Superior temporal gyrus (tissue), 1 donor: ENCODE results near the gene C17orf50.
"Not testable (repeated sequence)": the region's sequence is repeated elsewhere in the genome, so short reads cannot be mapped to it uniquely, and the experiment has no call there.

Source experiments
- DNase-seq: peaks from one replicate; pipeline ENCODE4 v3.0.0-alpha.2; 2016; ENCODE audit errors: extremely low spot score

Gene C17orf50

DNA sequence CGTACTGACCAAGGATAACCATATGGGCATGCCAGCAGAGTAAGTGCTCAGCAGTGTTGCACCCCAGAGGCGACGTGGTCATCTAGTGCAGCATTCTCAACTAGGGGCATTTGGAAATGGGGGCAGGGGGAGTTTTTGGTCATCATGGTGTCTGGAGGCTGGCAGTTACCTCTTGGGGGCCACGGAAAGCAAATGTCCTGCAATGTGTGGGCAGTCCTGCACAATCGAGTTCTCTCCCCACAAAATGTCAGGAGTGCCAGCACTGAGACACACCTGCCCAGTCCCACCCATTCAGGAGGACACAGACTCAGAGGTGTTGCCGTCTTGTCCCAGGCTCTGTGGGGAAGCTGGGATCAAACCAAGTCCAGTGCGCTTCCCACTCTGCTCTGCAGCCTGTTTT lies 26.3 kb upstream of the C17orf50 start:
- DNase-seq, result no peak

DNA sequence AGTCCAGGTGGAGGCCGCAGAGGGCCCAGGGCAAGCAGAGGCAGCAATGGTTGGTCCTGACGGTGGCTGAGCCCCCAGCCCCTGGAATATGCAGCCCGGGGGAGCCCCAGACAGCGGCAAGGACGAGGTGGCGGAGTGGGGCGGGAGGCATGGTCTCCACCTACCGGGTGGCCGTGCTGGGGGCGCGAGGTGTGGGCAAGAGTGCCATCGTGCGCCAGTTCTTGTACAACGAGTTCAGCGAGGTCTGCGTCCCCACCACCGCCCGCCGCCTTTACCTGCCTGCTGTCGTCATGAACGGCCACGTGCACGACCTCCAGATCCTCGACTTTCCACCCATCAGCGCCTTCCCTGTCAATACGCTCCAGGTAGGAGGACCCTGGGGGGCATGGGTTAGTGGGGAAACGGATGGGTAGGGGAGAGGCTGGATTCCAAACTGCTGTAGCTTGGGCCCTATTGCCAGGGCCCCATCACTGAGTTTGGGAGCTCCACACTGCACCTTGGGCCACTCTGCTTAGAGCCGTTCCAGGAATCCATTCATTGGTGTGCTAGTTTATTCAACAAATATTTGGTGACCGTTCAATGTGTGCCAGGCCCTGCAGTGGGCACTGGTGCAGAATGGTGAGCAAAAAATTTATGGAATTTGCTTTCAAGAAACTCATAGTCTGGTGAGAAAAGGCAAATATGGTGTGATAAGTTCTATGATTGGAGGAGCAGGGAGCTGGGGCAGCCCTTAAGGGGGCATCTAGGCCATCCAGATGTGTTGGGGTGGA lies 25.5 kb upstream of the C17orf50 start:
- no peak for DNase-seq

DNA sequence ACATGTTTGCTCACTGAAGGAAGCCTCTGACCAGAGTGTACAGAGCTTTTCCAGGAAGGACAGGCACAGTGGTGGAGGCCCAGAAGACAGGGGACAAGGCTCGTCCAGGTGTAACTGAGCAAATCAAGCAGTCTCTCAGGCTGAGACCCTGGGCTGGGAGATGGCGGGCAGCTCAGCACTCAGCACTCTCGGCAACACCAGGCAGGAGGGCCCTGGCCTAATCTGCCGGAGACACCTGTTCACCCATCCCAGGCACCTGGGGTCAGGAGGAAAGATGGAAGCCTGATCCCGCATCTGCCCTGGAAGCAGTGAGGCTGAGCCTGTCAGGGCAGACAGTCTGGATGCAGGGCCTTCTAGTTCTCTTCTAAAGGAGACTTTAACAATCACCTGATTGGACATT lies 24.5 kb upstream of the C17orf50 start:
- DNase-seq, result no peak

DNA sequence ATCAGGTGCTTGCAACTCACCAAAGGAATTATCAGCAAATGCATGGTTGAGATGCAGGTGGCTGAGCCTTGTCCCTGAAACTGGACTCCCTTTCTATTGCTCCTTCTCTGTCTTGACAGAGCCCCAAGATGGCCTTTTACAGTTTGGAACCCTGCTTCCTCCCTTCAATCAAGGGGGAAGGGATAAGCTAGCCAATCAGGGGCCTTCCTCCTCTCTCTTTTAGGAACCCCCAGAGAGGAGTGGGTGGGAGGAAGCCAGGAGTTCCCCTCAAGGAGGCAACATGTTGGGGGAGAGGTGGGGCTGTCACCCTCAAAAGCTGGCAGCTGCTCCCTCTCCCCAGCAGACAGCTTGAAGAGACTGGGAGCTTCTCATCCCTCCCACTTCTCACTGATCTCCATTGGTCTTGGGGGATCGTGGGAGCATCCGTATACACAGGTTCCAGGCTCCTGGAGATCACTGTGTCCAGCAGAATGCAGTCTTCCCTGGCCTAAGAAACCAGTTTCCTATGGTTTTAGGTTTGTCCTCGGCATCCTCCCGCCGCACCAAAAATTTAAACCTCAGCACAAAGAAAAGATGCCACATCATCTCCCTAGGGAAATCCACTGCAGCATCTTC lies 22.1 kb upstream of the C17orf50 start:
- no peak for DNase-seq

DNA sequence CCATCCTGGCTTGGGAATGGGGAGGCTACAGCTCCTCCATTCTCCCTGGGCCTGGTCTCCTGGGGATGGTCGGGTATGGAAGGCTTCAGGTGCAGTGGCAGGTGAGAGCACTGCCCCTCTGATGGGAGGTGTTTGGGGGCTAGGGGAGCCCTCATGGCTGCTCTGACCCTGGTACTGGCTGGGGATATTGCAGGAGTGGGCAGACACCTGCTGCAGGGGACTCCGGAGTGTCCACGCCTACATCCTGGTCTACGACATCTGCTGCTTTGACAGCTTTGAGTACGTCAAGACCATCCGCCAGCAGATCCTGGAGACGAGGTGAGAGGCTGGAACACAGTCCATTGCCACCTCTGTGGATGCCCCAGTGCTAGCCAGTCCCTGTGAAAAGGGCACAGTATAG lies 20.5 kb upstream of the C17orf50 start:
- no peak for DNase-seq

DNA sequence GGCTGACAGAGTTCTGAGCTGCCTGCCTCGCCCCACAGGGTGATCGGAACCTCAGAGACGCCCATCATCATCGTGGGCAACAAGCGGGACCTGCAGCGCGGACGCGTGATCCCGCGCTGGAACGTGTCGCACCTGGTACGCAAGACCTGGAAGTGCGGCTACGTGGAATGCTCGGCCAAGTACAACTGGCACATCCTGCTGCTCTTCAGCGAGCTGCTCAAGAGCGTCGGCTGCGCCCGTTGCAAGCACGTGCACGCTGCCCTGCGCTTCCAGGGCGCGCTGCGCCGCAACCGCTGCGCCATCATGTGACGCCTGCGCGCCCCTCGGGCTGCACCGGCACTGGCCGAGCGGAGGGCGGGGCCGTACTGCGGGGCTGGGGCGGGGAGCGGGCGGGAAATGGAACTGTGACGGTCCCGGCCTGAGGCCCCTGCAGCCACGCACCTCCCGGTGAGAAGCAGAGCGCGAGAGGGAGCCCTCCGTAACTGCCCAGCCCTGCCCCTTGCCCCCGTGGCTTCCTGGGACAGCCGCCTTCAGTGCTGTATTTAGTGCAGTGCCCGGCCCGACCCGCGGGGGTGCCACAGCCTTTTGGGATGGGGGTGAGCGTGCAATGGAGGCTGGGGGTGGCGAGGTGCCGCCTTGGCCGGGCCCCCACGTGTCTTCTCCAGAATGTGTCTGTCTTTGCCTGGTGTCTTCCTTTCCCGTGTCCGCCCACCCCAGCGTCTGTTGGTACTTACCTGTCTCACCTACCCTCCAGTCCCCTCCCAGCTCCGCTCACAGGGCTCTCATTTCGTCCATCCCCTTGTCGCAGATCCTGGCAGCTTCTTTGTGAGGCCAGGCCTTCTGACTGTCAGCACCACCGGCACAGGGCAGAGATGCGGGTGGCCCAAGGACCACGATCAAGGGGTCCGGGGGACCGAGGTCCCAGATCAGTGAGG lies 19.4 kb upstream of the C17orf50 start:
- no peak for DNase-seq

DNA sequence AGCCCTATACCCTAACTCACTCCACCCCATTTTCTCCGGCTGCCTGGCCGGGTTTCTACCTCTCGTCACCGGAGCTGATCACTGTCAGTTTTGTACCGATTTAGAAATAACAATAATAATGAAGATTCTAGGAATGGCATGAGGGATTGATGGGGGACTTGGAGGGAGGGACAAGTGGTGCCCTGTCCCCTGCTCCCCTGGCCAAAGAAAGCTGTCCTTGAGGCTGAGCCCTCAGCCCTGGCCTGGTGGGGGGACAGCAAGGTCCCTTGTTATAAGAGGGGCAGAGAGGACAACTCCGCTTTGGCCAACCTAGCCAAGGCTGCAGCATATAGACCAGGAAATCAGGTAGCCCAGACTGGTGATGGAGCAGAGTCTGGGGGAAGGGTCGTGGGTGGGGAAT lies 18.2 kb upstream of the C17orf50 start:
- no peak for DNase-seq

DNA sequence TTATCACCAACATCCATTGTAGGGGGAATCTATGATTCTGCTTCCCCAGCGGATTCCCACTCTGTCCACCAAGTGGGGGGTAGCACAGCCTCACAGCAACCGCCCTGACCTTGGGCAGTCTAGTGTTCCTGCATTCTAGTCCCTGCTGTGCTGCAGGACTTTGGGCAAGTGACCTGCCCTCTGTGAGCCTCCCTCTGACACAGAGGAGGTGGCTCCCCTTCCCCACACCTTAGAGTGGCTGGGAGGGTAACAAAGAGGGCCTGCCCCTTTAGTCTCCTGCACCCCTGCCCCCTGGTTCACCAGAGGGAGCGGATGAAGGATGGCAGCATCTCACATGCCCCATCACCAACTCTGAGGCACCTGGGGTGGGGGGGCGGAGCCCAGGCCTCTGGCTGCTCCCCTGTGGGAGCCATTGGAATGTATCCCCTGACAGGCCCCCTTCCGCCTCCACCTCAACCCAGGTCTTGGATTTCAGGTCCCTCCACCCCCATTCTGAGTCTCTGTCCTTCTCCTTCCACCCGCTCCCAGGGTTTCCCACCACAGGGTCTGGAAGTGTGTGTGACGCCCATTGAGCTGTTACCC lies 17.7 kb upstream of the C17orf50 start:
- DNase-seq, result no peak

DNA sequence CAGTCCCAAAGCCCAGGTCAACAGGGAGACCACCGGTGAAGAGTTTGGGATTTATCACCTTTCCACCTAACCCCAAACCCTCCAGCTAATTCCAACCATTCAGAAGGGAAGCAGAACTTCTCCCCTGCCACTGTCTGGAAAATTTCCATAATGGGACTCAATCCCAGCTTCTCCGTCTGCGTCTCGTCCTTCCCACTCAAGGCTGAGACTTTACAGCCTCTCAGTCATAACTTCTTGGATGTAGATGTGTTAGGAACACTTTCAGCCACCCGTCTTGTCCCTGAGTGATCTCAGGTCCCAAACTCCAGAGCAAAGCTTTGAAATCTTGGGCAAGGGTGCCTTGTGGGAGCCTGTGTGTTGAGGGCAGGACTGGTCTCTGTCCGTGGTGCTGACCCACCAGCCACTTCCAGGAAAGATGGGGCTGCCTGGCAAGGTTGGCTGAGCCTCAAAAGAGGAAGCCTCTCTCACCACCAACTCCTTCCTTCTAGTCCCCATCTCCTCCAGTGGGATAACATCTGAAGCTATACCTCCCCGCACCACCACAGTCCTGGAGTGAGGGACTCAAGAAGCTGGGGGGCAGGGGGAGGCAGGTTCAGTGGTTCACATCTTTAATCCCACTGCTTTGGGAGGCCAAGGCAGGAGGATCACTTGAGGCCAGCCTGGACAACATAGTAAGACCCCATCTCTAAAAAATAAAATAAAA lies 16.9 kb upstream of the C17orf50 start:
- no peak for DNase-seq

DNA sequence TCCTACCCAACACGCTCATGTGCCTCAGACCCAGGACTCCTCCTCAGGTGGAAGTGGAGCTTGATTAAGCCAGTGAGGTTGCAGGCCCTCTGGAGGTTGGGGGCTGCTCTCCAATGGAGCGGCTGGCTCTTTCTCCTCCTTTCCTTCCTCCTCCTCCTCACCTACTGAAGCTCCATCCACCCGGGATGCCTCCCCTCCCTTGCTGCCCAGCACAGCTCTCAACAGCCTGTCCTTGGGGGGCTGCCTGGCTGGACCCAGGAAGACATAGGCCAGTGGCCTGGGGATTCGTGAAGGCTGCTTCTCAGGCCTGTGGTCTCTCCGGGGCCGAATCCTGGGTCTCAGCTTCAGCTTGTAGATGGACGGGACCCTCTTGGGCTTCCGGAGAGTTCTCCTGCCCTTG lies 15.9 kb upstream of the C17orf50 start:
- no peak for DNase-seq

DNA sequence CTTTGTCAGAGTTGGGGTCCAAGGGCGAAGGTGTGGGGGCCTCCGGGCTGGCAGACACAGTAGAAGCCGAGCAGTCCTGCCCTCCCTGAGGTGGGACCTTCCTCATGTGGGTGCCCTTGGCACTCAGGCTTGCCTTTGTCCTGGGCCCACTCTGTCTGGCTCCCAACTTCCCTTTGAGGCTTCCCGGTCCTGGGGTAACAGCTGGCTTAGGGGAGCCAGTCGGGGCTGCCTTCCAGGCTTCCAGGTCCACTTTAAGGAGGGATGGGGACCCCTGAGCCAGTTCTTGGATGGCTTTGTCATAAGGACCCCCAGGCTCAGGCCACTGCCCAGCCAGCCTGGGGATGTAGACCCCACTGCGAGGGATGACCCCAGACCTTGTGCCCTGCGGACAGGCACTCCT lies 15.4 kb upstream of the C17orf50 start:
- DNase-seq, result no peak

DNA sequence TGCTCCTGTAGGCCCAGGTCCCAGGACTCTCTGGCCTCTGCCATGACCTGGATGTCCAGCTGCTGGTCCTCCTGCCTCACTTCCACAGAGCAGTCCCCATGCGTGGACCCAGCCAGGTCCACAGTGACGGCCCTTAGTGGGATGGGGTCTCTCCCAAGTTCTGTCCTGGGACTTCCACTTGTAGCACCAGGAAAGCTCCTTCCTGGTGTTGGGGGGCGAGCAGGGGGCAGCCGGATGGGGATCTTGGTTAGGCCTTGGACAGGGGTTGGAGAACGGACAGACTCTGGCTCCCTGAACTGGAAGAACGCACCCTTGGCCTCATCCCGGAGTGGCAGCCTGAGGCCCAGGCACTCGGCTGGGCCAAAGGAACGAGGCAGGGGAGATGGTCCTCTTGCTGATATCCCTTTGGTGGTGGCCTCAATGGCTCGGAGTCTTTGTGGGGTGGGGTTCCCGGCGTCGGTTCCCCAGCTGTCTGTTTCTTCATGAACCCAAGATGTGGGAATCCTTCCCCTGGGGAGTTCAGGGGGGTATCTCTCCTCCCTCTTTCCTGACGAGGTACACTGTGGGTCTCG lies 14.9 kb upstream of the C17orf50 start:
- DNase-seq, result no peak

DNA sequence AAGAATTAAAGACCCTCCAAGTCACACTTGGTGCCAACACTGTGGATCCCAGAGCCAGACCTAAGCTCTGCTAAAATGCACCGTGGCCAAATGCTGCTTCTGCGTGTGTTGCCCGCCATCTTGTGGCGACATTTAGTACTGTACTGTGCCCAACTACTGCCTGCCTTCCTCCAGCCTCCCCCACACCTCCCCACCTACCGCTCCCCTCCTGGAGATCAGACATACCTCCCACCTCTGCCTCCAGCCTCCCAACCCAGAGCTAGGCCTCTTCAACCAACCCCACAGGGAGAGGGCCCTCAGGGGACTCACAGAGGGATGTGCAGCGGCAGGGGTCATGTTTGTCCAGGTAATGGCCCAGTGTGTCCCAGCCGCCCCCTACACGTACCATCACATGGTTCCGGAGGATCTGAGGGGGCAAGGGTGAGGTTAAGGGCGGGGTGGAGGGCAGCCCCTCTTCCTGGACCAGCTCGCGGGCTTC lies 13.1 kb upstream of the C17orf50 start:
- peak; percentile 89 for DNase-seq

DNA sequence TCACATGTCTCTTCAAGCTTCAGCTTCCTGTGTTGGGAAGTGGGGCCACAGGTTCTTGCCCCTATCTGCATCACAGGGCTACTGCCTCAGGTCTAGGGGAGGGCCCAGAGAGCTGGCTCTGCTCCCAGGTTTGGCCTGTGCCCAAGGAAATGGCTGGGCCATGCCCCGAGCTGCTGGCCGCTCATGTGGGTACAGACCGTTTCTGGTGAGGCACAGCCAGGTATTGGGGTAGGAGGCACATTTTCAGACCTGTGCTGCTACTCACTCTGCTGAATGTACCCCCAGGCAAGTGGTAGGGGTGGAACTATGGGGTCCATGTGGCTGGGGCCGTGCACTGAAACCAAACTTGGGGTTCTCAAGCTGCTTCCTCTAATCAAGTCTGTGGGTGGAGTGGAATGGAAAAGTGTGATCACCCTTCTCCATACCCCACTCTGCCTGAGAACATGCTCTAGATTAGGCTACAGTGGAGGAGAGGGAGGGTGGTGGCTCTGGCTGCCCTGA lies 12.3 kb upstream of the C17orf50 start:
- DNase-seq, result no peak

DNA sequence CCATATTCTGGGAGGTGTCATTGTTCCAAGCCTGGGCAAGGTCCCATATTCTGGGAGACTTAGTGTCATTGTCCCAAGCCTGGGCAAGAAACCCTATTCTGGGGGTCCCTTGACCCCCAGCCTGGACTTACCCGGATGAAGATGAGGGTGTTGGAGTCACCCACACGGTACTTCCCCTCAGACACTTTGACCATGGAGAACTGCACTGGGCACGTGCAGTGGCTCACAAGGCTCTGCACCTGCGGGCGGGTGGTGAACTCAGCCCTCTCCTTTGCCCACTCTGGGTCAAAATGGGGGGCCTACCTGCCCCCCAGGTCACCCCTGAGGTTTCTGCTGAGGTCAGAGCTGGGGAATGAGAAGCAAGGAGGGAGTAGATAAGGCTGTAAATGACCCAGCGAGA lies 11.7 kb upstream of the C17orf50 start:
- DNase-seq, result no peak

DNA sequence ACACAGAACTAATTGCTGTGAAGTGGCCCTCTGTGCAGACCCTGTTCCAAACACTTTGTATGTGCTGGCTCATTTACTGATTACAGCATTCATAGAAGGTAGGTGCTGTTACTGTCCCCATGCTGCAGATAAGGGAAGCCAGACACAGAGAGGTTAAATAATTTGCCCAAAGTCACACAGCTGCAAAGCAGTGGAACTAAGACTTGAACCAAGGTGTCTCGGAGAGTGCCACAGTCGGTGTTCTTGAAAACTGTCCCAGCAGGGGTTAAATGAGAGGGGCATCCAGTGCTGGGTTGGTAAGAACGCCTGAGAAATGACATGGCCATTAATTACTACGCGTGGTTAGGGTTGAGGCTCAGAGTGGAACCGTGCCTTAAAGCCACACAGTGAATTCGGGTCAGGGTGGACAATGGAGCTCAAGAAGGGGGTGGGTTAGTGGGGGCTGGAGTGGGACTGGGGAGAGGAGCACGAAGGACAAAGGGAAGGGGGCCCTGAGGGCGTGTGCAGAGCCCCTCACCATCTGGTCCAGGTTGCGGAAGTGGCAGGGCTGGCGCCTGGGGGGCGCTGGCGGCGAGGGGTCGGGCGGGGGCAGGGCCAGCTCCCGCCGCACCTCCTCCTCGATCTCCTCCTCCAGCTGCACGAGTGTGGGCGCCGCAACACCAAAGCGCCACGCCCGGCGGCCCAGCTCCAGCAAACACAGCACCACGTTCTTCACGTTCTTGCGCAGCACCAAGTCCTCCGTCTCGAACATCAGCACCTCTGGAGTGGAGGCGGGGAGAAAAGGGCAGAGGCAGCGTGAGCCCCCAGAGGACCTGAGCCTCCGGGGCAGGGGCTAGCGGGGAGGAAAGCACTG lies 10.9 kb upstream of the C17orf50 start:
- no peak for DNase-seq

DNA sequence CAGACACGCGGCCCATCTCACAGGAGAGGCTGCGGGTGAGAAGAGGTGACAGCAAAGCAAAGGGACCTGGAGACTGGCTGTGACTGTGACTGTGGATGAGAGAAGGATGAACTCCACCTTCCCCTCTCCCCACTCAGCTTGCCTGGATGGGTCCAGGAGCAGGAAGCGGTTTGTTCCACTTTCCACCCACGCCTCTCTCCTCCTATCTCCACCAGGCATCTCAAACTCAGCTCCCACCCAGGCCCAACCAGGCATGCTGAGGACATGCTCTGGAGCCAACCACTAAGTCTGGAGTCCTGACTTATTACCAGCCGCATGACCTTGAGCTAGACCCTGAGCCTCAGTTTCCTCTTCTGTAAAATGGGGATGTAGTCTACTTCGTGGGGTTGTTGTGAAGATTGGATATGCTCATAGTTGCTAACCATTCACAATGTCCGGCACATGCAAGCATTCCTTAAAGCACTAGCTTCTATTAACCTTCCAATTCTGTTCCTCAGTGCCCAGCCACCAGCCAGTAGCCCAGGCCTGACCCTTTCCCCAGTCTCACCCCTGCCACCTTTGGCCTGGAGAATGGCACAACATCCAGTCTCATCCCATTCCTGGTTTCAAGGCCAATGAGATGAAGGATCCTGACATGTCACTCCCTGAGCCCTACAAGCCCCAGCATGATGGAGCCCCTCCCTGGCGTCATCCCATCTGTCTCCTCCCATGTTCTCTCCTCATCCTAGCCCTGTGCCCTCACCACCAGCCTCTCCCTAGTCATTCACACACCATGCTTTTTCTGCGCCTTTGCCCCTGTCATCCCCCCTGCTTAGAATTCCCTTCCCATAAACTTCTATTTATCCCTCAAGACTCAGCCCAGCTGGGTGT lies 9.9 kb upstream of the C17orf50 start:
- no peak for DNase-seq

DNA sequence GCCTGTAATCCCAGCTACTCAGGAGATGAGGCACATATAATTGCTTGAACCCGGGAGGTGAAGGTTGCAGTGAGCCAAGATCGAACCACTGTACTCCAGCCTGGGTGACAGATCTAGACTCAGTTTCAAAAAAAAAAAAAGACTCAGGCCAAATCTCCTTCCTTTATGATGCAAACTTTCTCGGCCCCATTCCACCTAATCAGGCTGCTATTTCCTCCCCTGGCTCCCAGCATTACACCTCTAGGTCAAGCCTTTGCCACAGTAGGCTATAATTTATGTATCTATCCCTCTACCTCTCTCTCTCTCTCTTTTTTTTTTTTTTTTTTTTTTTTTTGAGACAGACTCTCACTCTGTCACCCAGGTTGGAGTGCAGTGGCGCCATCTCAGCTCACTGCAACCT lies 9.1 kb upstream of the C17orf50 start:
- DNase-seq, result not testable (repeated sequence)

DNA sequence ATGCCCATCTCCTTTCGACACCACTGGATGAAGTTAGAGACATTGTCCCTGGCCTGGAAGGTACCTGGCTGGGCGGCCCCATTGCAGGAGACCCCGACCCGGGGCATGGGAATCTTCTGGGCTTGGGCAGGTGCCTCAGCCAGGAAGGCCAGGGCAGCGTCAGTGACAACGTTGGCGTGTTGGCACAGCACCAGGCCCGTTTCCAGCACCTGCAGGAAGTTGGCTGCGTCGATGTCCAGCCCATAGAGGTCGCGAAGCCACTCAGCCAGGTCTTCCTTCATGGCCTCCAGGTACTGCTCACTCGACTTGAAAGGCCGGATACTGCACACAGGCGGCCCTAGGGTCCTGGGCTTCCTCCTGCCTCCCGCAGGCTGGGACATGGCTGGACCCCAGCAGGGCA lies 8.2 kb upstream of the C17orf50 start:
- no peak for DNase-seq
